Astrocyte of the hippocampus (primary cell): ENCODE results near the gene CDH4.
"Not testable (repeated sequence)": the region's sequence is repeated elsewhere in the genome, so short reads cannot be mapped to it uniquely, and the experiment has no call there.

Experiments
- DNase-seq: peaks from one replicate; pipeline ENCODE4 v3.0.0; 2011; ENCODE audit warnings: low read depth, low spot score

Gene CDH4

GRCh38 chr20:61253640-61254511, 1.8 kb downstream of the CDH4 start:
- peak; percentile 75 for DNase-seq

- DNase-seq = peak; percentile 44
Measured at GRCh38 chr20:61254881-61255626, 3.0 kb downstream of the CDH4 start.

DNA sequence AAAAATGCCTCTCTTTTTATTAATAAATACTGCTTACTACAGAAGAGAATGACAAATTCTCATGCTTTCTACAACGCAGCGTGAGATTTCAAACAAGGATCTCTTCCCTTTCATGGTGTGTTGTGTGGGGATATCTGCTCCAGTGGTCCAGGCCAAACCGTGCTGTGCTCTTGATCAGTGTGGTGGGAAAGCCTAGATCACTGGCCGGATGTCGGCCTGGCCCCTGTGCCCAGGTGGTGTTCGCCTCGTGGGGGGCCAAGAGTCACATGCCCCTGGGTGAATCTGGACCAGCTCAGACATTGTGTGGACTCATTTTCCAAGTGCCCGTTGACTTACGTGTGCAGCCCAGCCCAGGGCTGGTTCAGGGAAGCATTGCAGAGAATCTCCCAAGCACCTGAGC, 4.3 kb downstream of the CDH4 start:
- no peak for DNase-seq

DNA sequence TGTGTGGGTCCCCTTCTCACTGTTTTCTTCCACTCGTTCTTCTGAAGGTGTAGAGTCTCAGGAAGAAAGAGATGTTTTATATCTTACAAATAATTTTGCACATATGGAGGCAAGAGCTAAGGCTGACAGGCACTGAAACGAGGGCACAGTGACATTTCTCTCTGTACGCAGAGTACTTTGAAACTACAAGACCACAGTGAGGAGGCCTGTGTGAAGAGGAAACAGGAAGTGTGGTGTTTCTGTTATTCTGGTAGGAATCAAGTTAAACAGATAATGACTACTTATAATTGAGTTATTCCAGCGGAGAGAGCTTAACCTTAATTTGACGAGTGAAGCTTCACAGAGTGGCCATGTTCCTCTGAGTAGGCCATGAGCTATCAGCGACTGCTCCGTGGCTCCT, 4.8 kb downstream of the CDH4 start:
- no peak for DNase-seq

GRCh38 chr20:61257611-61258010, 5.5 kb downstream of the CDH4 start:
- DNase-seq = no peak

DNA sequence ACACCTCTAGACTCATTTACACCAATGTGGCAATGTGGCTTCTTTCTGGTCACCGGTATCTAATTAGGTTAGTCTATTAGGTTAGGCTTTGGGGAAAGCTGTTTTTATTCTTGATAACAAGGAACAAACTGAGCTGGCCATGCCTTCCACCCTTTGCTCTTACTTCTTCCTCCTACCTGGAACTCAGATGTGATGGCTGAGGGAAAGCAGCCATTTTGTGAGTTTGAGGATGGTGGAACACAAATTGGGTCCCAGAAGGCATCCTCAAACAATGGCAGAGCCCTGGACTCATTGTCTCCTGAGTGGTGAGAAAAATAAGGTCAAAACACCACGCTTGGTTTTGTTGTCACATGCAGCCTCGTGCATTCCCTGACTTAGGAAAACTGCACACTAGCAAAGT, 7.7 kb downstream of the CDH4 start:
- no peak for DNase-seq

DNA sequence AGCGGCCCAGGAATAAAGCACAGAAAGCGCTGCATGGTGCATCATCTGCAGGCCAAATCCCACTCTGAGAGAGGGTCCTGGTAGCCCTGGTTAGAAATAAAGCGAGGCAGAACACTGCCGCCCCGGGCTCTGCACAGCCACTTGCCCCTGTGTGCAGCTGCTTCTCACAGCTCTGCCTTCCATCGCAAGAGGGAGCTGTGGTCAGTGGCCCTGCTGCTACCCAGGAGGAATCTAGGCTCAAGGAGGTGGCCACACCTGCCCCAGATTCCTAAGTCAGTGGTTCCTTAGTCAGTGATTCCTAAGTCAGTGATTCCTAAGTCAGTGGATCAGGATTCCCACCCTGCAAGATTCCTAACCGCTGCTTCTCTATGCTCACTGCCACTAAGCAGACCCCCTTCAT, 8.8 kb downstream of the CDH4 start:
- peak; percentile 16 for DNase-seq

DNA sequence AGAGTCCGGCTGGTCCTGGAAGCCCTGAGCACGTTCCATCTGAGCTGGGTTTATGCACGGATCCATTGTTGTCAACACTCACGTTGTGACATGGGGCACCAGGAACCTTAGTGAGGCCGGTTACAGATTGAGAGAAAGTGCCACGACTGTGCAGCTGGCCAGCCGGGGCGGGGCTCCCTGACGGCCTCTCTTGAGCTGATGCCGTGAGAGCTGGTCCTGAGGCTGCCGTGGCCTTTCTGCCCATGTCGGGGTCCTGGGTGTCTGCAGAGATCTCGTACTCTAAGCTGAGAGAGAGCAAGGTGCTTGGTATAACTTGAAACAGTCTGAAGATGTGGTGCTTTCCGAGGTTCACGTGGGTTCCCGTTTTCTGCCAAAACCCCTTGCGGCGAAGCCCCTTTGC, 10.0 kb downstream of the CDH4 start:
- DNase-seq = no peak

DNA sequence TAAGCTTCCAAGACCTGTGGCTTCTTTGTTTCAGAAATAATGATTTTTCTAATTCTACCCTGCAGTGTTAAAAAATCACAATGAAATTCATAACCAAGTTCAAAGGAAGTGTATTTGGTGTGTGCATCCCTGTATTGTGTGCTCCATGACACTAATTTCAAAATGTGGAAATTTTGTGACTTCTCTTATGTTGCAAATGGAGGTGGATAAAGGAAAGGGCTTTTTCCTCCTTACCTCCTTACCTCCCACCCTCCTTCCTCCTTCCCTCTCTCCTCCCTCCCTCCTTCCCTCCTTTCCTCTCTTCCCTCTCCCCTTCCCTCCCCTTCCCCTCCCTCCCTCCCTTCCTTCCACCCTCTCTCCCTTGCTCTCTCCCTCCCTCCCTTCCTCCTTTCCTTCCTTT, 10.5 kb downstream of the CDH4 start:
- DNase-seq = no peak

DNA sequence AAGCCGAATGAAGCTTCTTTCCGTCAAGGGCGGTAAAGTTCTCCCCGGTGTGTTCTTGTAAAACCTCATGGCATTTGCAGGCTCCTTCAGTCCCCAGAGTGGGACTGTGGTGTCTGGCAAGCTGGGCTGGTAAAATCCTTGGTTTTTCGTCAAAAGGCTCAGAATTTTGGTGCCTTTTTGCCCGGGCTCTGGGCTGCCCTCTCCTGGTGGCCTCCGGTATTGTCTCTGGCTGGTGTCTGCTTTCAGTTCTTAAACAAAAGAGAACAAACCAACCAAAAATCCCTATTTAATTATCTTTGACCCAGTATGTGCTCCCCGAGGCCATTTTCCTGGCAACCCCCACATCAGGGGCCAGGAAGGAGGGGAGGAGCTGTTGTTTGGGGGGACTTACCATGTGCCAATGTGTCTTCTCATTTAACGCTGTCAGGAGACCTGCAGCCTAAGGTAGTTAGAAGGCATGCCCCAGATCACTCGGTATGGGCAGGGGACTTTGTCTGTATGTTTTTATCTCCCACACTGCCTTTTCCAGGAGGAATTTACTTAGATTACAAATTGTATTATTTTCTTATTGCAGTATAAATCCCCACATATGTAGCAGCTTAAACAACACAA, 11.1 kb downstream of the CDH4 start:
- peak; percentile 59 for DNase-seq

DNA sequence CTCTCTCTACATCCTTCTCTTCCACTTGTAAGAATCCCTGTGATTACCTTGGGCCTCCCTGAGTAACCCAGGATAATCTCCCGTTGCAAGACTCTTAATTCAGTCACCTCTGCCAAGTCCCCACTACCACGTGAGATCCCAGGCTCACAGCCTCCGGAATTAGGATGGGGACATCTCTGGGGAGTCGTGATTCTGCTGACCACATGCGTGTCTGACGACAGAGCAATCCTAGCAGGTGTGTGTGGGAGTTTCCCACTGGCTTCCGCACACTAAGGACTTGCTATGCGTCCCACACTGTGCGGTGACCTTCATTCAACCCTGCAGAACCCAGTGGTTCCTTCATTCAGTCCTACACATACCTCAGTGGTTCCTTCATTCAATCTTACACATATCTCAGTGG, 11.9 kb downstream of the CDH4 start:
- no peak for DNase-seq

DNA sequence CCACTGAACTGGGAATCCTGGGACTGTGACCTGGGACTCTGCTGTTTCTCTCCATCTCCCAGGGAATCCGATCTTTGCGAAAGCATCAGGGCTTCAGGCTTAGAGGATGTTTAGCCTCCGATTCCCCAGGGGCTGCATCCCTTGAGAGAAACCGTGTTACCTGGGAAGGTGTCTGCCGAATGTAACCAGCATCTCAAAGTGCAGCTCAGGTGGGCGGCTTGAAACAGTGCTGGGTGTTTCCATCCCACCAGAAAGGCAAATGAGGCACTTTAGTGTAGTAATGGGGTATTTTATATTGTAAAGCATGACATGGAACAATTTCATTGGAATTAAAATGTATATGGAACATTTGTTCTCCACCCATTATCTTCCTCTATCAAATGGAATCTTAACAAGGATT, 15.2 kb downstream of the CDH4 start:
- DNase-seq = no peak

GRCh38 chr20:61268024-61268423, 16.0 kb downstream of the CDH4 start:
- no peak for DNase-seq

GRCh38 chr20:61271312-61272231, 19.5 kb downstream of the CDH4 start:
- DNase-seq = peak; percentile 62

GRCh38 chr20:61273024-61273423, 21.0 kb downstream of the CDH4 start:
- DNase-seq = not testable (repeated sequence)

DNA sequence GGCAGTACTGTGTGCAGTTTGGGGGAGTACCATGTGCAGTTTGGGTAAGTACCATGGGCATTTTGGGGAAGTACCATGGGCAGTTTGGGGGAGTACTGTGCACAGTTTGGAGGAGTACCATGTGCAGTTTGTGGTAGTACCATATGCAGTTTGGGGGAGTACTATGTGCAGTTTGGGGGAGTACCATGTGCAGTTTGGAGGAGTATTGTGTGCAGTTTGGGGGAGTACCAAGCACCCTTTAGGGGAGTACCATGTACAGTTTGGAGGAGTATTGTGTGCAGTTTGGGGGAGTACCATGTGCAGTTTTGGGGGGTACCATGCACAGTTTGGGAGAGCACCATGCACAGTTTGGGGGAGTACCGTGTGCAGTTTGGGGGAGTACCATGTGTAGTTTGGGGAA, 21.6 kb downstream of the CDH4 start:
- DNase-seq = not testable (repeated sequence)

DNA sequence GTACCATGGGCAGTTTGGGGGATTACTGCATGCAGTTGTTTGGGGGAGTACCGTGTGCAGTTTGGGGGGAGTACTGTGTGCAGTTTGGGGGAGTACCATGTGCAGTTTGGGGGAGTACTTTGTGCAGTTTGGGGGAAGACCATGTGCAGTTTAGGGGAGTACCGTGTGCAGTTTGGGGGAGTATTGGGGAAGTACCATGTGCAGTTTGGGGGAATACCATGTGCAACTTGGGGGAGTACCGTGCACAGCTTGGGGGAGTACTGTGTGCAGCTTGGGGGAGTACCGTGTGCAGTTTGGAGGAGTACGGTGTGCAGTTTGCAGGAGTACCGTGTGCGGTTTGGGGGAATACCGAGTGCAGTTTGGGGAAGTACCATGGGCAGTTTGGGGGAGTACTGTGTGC, 22.3 kb downstream of the CDH4 start:
- DNase-seq = no peak

DNA sequence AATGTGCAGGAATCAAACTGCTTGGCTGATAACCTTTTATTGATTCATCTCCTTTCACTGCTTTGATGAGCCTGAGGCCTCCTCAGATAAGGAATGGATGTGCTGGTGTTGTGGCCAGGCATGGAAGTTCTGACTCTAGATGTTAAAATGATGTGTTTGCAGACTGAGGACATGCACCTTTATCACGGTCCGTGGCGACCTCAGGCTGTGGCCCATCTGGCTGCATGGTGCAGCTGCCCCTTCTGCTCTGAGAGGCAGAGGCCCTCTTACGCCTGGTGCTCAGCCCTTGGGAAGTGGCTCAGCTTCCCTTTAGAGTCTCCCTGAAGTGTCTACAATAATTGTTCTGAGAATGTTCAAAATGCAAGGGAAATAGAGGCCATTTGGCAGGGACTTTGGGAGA, 26.2 kb downstream of the CDH4 start:
- DNase-seq = no peak

GRCh38 chr20:61279621-61280150, 27.6 kb downstream of the CDH4 start:
- no peak for DNase-seq

DNA sequence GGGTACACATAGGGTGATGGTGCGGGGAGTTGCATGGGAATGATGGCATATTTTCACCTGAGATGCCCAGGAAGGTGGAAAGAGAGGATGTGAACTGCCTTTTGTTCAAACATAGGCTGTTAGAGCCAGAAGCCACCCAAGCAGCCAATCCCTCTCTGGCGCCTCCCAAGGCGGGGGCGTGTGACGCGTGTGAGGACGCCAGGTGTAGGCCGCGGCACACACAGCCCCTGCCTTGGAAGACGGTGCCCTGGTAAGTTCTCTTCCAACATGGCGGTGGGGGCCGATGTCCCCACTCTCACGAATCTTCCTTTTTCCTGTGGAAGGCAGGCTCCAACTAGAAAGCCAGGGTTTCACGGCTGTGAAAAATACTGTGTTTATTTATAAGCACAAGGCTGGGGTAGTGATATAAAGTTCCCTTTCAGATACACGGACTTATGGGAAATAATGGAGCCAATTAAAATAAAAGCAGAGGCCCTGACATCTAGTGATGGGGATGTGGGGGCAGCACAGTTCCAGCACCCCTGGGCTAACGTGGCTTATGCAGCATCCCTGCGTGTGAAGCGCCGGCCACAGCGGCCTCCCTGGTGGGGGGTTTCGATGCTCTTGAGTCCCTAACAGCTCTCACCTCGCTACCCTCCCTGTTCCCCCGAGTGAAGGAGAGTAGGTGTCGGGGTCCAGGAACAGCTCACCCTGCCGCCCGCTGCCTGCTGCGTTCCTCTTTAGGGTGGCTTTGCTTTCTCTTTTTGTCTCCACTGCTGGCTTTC, 28.3 kb downstream of the CDH4 start:
- DNase-seq = no peak
